Measurements from ENCODE around the gene TAS2R46. TPM values are rescaled to one million over a fixed set of nuclear protein-coding genes. Genes with fewer than 3 reads are reported as not detected.

Gene TAS2R46
- total and polyA plus RNA-seq, 2 donors (not counting 1 experiment from before 2014, with no cell fraction given), result 0.13 to 2.6 TPM

GRCh38 chr12:11071414-11071813, 9.3 kb upstream of the TAS2R46 start:
- peaks cover 18% of the 10 kb centered on the region for H3K79me2 ChIP-seq (ENCODE audit: control insufficient read depth, insufficient read depth, low read length)
- 63% methylated on average over 3 of the region's 4 CpGs for WGBS (ENCODE audit: insufficient coverage)
- no peak overlapping the region for H3K9ac ChIP-seq (ENCODE audit: low read length)
- H3K9me3 ChIP-seq (ENCODE audit: control extremely low read depth in 1 of 3, control insufficient read depth in 2 of 3, insufficient read depth in 1 of 3, low read length in 2 of 3), result no peaks in the 10 kb centered on the region
- Mint-ChIP-seq H3K4me3 (no peak overlapping the region), H3K9me3 (ENCODE audit: insufficient read depth) (peaks cover 2% of the 10 kb centered on the region), H3K4me1 (peaks cover 22% of the 10 kb centered on the region), H3K27ac (no peak overlapping the region), H3K27me3 (no peaks in the 10 kb centered on the region)
- no peaks in the 10 kb centered on the region for H3K27me3 ChIP-seq (replicated peaks in 1 of 4; ENCODE audit: control extremely low read depth in 1 of 4, control insufficient read depth in 3 of 4, insufficient read depth in 4 of 4, low read length in 3 of 4)
- ChIA-PET POLR2A (no interaction called here), CTCF (no interaction called here)
- DNase-seq, result no peak
- intact Hi-C loops (cut with micrococcal nuclease), result no loop called here
- peaks cover 0 to 4% of the 10 kb centered on the region in 2 donors for H3K4me1 ChIP-seq (ENCODE audit: control insufficient read depth in 2 of 2, insufficient read depth in 2 of 2, low read length in 2 of 2)
- TF ChIP-seq EZH2 (IDR thresholded peaks at IDR 0.05; ENCODE audit: borderline replicate concordance, insufficient read depth, low read depth, low read length, poor library complexity, severe bottlenecking), result no peak
- H3K36me3 ChIP-seq (replicated peaks in 1 of 2; ENCODE audit: control extremely low read depth in 1 of 2, control insufficient read depth in 1 of 2, extremely low read depth in 1 of 2, insufficient read depth in 2 of 2, low read length in 1 of 2), result no peaks in the 10 kb centered on the region
- no peak overlapping the region for H2AFZ ChIP-seq (ENCODE audit: insufficient read depth, low read depth, low read length, poor library complexity, severe bottlenecking)
- no peak overlapping the region for H3K4me2 ChIP-seq (replicated peaks; ENCODE audit: low read depth, low read length, poor library complexity, severe bottlenecking)
- ATAC-seq (ENCODE audit: low read depth), result no peak
- no peak overlapping the region for H3K27ac ChIP-seq (ENCODE audit: low read length in 2 of 2)
- H4K20me1 ChIP-seq (ENCODE audit: control insufficient read depth, insufficient read depth, low read length, poor library complexity, severe bottlenecking), result peaks cover 12% of the 10 kb centered on the region
- no peak overlapping the region for H3K4me3 ChIP-seq (ENCODE audit: control extremely low read depth in 1 of 5, extremely low read depth in 1 of 5, insufficient read depth in 1 of 5, low read depth in 2 of 5, low read length in 4 of 5)

GRCh38 chr12:11070999-11071398, 8.9 kb upstream of the TAS2R46 start:
- Histone ChIP-seq H4K20me1 (ENCODE audit: control insufficient read depth, insufficient read depth, low read length, poor library complexity, severe bottlenecking) (peaks cover 12% of the 10 kb centered on the region), H3K9ac (ENCODE audit: low read length) (no peak overlapping the region), H3K4me3 (ENCODE audit: control extremely low read depth in 1 of 5, extremely low read depth in 1 of 5, insufficient read depth in 1 of 5, low read depth in 2 of 5, low read length in 4 of 5) (no peak overlapping the region), H3K4me1 (ENCODE audit: control insufficient read depth in 2 of 2, insufficient read depth in 2 of 2, low read length in 2 of 2) (peaks cover 0 to 4% of the 10 kb centered on the region in 2 donors), H3K36me3 (replicated peaks in 1 of 2; ENCODE audit: control extremely low read depth in 1 of 2, control insufficient read depth in 1 of 2, extremely low read depth in 1 of 2, insufficient read depth in 2 of 2, low read length in 1 of 2) (no peaks in the 10 kb centered on the region), H2AFZ (ENCODE audit: insufficient read depth, low read depth, low read length, poor library complexity, severe bottlenecking) (no peak overlapping the region), H3K27ac (ENCODE audit: low read length in 2 of 2) (no peak overlapping the region), H3K9me3 (ENCODE audit: control extremely low read depth in 1 of 3, control insufficient read depth in 2 of 3, insufficient read depth in 1 of 3, low read length in 2 of 3) (no peaks in the 10 kb centered on the region), H3K79me2 (ENCODE audit: control insufficient read depth, insufficient read depth, low read length) (peaks cover 18% of the 10 kb centered on the region), H3K4me2 (replicated peaks; ENCODE audit: low read depth, low read length, poor library complexity, severe bottlenecking) (no peak overlapping the region), H3K27me3 (replicated peaks in 1 of 4; ENCODE audit: control extremely low read depth in 1 of 4, control insufficient read depth in 3 of 4, insufficient read depth in 4 of 4, low read length in 3 of 4) (no peaks in the 10 kb centered on the region)
- ChIA-PET CTCF (no interaction called here), POLR2A (no interaction called here)
- H3K27me3 Mint-ChIP-seq, result no peaks in the 10 kb centered on the region
- DNase-seq (no peak), ATAC-seq (ENCODE audit: low read depth) (no peak)
- no peak overlapping the region for H3K4me3 Mint-ChIP-seq
- no peak for TF ChIP-seq EZH2 (IDR thresholded peaks at IDR 0.05; ENCODE audit: borderline replicate concordance, insufficient read depth, low read depth, low read length, poor library complexity, severe bottlenecking)
- TF ChIP-seq, protein P1, sequence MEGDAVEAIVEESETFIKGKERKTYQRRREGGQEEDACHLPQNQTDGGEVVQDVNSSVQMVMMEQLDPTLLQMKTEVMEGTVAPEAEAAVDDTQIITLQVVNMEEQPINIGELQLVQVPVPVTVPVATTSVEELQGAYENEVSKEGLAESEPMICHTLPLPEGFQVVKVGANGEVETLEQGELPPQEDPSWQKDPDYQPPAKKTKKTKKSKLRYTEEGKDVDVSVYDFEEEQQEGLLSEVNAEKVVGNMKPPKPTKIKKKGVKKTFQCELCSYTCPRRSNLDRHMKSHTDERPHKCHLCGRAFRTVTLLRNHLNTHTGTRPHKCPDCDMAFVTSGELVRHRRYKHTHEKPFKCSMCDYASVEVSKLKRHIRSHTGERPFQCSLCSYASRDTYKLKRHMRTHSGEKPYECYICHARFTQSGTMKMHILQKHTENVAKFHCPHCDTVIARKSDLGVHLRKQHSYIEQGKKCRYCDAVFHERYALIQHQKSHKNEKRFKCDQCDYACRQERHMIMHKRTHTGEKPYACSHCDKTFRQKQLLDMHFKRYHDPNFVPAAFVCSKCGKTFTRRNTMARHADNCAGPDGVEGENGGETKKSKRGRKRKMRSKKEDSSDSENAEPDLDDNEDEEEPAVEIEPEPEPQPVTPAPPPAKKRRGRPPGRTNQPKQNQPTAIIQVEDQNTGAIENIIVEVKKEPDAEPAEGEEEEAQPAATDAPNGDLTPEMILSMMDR (IDR thresholded peaks at IDR 0.05), result no peak
- H3K27ac Mint-ChIP-seq, result no peak overlapping the region
- intact Hi-C loops (cut with micrococcal nuclease), result no loop called here
- no CpG with 5 or more reads among the region's 1 CpG for WGBS (ENCODE audit: insufficient coverage)
- H3K9me3 Mint-ChIP-seq (ENCODE audit: insufficient read depth), result peaks cover 2% of the 10 kb centered on the region
- H3K4me1 Mint-ChIP-seq, result peaks cover 22% of the 10 kb centered on the region
